B cell (primary cell): ENCODE measurements around the gene GAD2.

ENCODE experiments used
- CTCF ChIP-seq: fragments of 200-600 bp; IDR thresholded peaks from one replicate; pipeline ENCODE4 v1.8.0; 2022; ENCODE audit warnings: antibody characterized with exemption, mild to moderate bottlenecking
- EZH2 ChIP-seq: IDR thresholded peaks from 2 replicates; pipeline ENCODE4 v1.6.1; 2012; ENCODE audit warnings: borderline replicate concordance, low read depth, mild to moderate bottlenecking, moderate library complexity, low read length; ENCODE audit not compliant: insufficient read depth, poor library complexity, severe bottlenecking

DNA sequence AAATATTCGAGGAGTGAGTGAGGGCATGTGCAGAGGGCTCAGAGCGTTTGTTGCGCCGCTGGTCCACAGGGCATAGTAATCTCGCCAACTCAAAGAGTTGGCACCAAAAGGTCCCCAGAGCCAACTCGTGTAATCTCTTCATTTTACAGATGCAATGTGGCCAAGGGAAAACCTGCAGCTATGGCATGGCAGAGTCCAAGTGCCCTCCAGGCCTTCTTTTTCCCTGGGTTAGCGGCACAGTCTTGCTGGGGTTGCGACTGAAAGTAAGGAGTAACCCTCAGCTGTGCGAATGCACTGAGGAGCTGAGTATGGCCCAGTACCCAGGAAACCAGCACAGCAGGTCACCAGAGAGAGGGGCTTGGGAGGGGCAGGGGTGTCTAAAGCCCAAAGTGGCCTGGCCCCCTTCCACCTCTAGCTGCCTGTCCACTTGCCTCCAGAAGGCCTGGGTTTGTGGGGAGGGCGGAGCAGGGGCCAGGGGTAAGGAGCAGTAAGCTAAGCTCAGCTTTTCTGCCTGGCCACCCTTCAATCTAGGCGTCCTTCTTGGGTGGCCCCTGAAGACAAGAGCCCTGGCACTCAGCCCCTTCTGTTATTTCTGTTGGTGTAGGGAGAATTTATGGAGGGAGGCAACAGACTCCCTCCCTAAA, 3.3 kb upstream of the GAD2 start:
- no peak for TF ChIP-seq CTCF
- TF ChIP-seq EZH2: no peak
